Epithelial cell of prostate (primary cell): ENCODE results near the gene ORC4.

Source experiments
- DNase-seq: peaks from one replicate; pipeline ENCODE4 v3.0.0-alpha.2; 2011; ENCODE audit warnings: low read depth, low spot score
- H3K27ac ChIP-seq: fragments of 450-650 bp; 2 replicates; pipeline ENCODE4 v1.5.1; 2017; ENCODE audit warnings: mild to moderate bottlenecking

Gene ORC4

GRCh38 chr2:148020111-148021058 is at the start of gene ORC4:
ORC4 (minus strand) TSS chr2:148020737; CDS start chr2:147975958, 44,779 bp downstream.
- peak; percentile 97 for DNase-seq
- H3K27ac ChIP-seq = peak within 1 kb of the TSS; percentile 78

- no peak overlapping the region for H3K27ac ChIP-seq
- DNase-seq = no peak
Measured at GRCh38 chr2:148067801-148068200, 47.3 kb upstream of the ORC4 start.

- H3K27ac ChIP-seq = no peak overlapping the region
- DNase-seq = no peak
Measured at GRCh38 chr2:148065936-148066335, 45.4 kb upstream of the ORC4 start.

- H3K27ac ChIP-seq = no peak overlapping the region
Measured at GRCh38 chr2:148063633-148064032, 43.1 kb upstream of the ORC4 start.

GRCh38 chr2:148058641-148059040 is 38.1 kb upstream of the ORC4 start:
- no peak overlapping the region for H3K27ac ChIP-seq
- no peak for DNase-seq

More at GRCh38 chr2:148063633-148064032, 43.1 kb upstream of the ORC4 start:
- no peak for DNase-seq

GRCh38 chr2:148052687-148053086 is 32.1 kb upstream of the ORC4 start:
- DNase-seq = no peak
- no peak overlapping the region for H3K27ac ChIP-seq

- no peak overlapping the region for H3K27ac ChIP-seq
- DNase-seq = no peak
Measured at GRCh38 chr2:148049284-148049683, 28.7 kb upstream of the ORC4 start.

GRCh38 chr2:148048475-148049221 is 28.1 kb upstream of the ORC4 start:
- H3K27ac ChIP-seq = no peak overlapping the region
- no peak for DNase-seq

GRCh38 chr2:148046802-148047201 is 26.3 kb upstream of the ORC4 start:
- no peak overlapping the region for H3K27ac ChIP-seq
- DNase-seq = no peak

GRCh38 chr2:148044322-148044721 is 23.8 kb upstream of the ORC4 start:
- no peak for DNase-seq
- no peak overlapping the region for H3K27ac ChIP-seq

DNA sequence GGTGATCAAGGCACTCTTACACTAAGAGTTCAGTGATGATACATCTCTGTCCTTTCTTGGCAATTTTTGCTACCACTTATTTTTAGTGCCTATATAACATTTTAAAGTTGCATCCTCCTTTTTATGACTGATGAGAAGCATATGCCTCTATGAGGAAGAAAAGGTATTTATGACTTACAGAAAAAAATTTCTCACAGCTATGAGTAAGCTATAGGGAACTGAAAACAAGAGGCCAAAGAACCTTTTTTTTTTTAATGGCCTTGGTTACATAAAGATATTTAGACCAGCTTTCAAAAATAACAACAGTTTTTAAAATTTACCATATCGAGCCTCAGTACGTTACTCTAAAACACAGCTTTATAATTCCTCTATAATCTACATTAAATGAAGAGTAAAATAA is 21.7 kb upstream of the ORC4 start:
- DNase-seq = no peak
- no peak overlapping the region for H3K27ac ChIP-seq

GRCh38 chr2:148039783-148040182 is 19.2 kb upstream of the ORC4 start:
- H3K27ac ChIP-seq = no peak overlapping the region
- DNase-seq = no peak

DNA sequence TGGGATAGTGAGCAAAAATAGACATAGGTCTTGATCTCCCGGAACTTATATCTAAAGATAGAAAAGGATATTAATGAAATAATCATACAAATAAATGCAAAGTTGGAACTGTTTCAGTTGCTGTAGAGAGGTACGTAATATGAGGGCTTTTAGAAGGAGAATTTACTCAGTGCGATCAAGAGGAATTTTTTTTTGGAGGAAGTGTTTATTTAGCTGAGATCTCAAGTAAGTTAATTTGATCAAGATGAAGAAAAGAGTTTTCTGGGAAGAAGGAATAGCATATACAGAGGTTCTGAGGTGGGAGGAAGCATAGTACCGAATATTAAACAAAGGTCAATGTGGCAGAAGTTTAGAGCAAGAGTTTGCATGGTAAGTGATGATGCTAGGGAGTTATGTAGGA is 11.7 kb upstream of the ORC4 start:
- no peak overlapping the region for H3K27ac ChIP-seq

DNA sequence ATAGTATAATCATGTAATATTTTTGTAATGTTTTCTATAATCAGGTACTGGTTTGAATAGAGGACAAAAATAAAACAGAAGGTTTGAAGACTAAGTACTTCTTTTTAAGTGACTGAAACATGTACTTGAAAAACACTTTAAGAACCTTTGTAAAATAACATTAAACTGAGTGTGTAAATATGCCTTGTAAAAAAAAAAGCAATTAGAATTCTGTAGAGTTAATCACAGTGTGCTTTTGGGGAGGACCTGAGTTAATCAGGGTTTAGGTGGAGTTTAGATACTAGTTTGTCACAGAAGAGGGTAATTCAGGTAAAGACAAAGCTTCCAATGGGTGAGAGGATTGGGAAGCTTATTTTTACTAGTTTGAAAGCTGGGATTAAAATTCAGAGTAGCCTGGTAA is 10.6 kb upstream of the ORC4 start:
- no peak for DNase-seq
- H3K27ac ChIP-seq = no peak overlapping the region

More for the DNA sequence above, 11.7 kb upstream of the ORC4 start:
- DNase-seq = no peak

DNA sequence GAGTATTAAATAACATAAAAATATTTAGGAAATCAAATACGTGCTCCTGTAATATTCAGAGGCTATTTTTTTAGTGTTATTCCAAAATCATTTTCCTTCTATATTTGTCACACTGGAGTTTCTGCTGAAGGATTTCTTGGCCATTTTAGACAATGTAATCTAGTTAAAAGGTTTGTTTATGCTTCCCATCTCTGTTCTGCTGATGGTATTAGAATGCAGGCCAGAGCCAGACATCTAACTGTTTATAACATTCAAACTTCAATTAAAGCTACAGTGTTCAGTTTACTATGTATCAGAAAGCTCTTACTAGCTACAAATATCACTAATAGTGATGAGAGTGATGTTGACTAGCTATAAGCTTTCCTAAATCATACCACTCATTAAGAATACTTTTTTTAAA is 8.2 kb upstream of the ORC4 start:
- no peak for DNase-seq
- no peak overlapping the region for H3K27ac ChIP-seq

GRCh38 chr2:148027822-148028221 is 7.3 kb upstream of the ORC4 start:
- no peak for DNase-seq
- H3K27ac ChIP-seq = no peak overlapping the region

GRCh38 chr2:148026573-148026972 is 6.0 kb upstream of the ORC4 start:
- no peak overlapping the region for H3K27ac ChIP-seq
- no peak for DNase-seq

- H3K27ac ChIP-seq = no peak overlapping the region
- no peak for DNase-seq
Measured at GRCh38 chr2:148023861-148024260, 3.3 kb upstream of the ORC4 start.

- no peak for DNase-seq
- no peak overlapping the region for H3K27ac ChIP-seq
Measured at GRCh38 chr2:148022882-148023281, 2.3 kb upstream of the ORC4 start.

DNA sequence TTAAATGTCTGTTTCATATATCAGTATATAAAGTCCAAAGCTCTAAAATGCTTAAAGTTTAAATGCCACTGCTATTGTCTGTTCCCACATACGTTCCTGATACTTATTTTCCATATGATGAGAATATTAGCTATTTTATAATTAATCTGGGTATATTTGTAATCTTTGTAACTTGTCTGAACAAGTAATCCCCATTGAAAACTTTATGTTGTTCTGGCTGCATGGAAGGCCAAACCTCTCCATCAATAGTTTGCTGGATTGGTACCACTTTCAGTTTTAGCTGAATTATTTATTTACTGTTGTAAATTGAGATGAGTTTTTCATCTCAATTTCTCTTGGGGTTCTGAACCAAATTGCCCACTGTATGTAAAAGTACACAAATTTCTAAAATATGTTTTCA is 1.8 kb upstream of the ORC4 start:
- peak overlapping the region; percentile 78 for H3K27ac ChIP-seq
- DNase-seq = no peak

- H3K27ac ChIP-seq = peak overlapping the region; percentile 78
Measured at GRCh38 chr2:148021886-148022285, 1.3 kb upstream of the ORC4 start.

More at GRCh38 chr2:148021886-148022285, 1.3 kb upstream of the ORC4 start:
- DNase-seq = no peak
